HG02678 (cell line): ENCODE measurements around the gene ZNF679.
"Not testable (repeated sequence)": the region's sequence is repeated elsewhere in the genome, so short reads cannot be mapped to it uniquely, and the experiment has no call there.

Experiments
- ATAC-seq: cut with Tn5 transposase; IDR thresholded peaks from one replicate; pipeline ENCODE4 v1.9.1; 2021; ENCODE audit warnings: mild to moderate bottlenecking, moderate library complexity; ENCODE audit not compliant: unreplicated experiment

ZNF679 gene

GRCh38 chr7:64228174-64228573 lies at the start of gene ZNF679:
ZNF679 (plus strand) TSS chr7:64228474; CDS start chr7:64249118, 20,644 bp downstream.
- ATAC-seq, result not testable (repeated sequence)

- ATAC-seq, result no peak
Measured at GRCh38 chr7:64180989-64181388, 47.3 kb upstream of the ZNF679 start.

- ATAC-seq, result no peak
Measured at GRCh38 chr7:64181586-64181985, 46.7 kb upstream of the ZNF679 start.

GRCh38 chr7:64182036-64182790 lies 46.1 kb upstream of the ZNF679 start:
- no peak for ATAC-seq

DNA sequence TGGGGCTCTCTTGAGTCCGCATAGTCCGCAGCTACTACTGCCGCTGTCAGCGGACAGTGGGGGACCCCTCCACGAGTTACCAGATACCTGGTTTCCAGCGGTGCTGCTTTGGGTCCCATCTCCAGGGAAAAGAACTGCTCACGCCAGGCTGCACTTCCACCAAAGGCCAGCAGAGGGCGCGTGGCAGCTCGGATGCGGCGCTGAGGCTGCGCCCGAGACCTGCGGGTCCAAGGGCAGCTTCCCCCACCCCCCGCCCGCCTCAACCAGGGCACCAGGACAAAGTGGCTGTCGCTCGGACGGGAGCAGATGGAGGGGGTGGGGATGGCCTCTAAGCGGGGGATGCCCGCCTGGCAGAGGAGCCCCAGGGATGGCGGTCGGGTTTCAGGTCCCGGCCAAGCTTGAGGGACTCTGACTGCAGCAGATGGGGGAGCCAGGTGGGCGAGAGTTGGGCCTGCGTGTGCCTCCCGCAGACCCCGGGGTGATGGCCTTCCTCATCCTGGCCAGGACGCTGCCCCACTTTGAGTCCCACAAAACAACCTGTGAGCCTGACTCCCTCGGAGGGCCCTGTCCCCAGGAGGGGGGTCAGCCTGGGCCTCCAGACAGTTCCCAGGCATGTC lies 45.0 kb upstream of the ZNF679 start:
- ATAC-seq, result no peak

DNA sequence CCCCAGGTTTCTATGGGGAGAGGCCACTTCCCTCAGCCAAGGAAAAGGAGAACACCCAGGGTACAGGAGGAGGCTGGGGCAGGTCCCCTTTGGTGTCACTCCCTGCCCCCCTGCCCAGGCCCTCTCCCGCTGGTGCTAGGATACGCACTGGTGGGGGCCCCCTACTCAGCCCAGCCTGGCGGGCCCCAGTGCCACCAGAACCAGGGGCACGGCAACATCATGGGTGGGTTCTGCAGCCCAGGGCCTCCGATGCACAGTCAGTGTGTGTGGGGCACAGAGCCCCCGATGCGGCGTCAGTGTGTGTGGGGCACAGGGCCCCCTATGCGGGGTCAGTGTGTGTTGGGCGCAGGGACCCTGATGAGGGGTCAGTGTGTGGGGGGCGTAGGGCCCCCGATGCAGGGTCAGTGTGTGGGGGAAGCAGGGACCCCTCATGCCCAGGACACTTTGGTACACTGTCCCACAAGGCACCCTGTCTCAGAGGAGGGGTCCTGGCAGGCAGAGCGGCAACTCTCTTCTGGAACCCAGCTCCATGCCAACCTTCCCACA lies 44.4 kb upstream of the ZNF679 start:
- no peak for ATAC-seq

- no peak for ATAC-seq
Measured at GRCh38 chr7:64184376-64184775, 43.9 kb upstream of the ZNF679 start.

GRCh38 chr7:64187408-64187807 lies 40.9 kb upstream of the ZNF679 start:
- ATAC-seq, result no peak

DNA sequence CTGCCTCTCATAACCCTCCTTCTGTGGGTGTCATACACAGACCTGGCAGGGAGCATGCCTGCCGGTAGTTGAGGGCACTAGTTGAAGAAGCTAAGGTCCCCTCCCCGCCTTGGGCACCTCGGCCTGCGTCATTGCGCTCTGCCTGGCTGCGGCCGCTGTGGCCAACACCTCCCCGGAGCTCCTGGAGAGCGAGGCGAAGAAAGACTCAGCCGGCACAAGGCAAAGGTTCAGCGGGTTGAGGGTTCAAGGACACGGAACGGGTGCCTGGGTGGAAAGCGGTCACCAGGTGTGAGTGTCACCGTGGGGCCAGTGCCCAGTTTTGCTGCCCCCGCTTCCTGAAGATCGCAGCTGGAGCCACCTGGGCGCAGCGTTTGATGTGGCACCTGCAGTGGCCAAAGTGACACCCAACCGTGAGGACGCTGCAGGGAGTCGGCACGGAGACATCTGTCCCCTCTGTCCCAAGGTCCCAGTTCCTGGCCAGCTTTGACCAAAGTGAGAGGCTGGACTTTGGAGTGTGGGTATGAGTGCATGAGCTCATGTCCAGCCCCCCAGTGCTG lies 36.0 kb upstream of the ZNF679 start:
- no peak for ATAC-seq

DNA sequence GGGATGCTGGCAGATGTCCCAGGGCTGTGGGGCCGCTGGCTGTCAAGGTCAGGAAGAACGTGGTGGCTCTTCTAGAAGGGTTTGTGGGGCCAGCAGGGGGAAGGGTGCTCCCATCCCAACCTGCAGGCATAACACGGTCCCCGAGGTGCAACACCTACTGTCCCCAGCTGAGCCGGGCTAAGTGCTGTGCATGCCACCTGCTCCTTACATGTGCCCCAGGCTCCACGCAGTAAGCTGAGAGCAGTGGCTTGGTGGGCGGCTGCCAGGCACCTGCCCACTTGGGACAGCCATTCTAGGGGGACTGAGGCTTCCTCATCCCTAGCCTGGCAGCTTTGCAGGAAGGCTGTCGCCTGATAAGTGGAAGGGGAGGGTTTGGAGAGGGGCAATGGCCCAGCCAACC lies 35.5 kb upstream of the ZNF679 start:
- ATAC-seq, result no peak

- no peak for ATAC-seq
Measured at GRCh38 chr7:64206903-64207302, 21.4 kb upstream of the ZNF679 start, which contains the start of gene ZNF735. ZNF735 (plus strand) TSS chr7:64207203; CDS start chr7:64207203, 0 bp downstream.

GRCh38 chr7:64219710-64220298 lies 8.5 kb upstream of the ZNF679 start:
- ATAC-seq, result not testable (repeated sequence)

GRCh38 chr7:64223366-64223765 lies 4.9 kb upstream of the ZNF679 start:
- ATAC-seq, result no peak

GRCh38 chr7:64266341-64266919 lies 38.2 kb downstream of the ZNF679 start:
- no peak for ATAC-seq

DNA sequence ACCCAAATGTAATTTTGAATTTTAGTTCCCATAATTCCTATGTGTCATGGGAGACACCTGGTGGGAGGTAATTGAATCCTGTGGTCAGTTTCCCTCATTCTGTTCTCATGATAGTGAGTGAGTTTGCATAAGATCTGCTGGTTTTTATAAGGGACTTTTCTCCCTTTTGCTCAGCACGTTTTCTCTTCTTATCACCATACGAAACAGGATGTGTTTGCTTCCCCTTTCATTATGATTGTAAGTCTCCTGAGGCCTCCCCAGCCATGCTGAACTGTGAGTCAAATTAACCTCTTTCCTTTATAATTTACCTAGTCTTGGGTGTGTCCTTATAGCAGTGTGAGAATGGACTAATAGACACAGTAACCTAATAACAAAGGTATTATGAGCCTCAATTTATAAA lies 49.4 kb downstream of the ZNF679 start:
- no peak for ATAC-seq

DNA sequence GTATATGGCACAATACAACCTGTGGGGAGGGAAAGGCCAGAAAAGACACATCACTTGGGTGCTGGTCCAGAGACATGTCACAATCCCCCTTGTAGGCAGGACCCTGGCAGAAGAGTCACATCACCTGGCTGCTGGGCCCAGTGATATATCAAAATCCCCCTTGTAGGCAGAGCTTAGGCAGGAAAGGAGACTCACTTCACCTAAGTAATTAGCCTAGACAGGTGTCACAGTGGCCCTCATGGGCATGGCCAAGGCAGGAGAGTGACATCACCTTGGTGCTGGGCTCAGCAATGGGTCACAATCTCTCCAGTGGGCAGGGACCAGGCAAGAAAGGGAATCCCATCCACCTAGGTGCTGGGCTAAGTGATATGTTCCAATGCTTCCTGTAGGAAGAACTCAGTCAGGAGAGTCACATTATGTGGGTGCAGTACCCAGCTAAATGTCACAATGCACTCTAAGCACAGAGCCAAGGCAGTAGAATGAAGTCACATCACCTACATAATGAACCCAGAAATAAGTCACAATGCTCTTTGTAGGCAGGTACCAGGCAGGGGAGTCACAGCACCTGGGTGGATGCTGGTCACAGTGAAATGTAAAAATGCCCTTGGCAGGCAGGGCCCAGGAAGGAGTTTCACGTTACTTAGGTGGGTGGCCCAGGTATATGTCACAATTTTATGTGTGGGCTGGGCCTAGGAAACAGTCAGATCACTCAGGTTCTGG lies 66.6 kb downstream of the ZNF679 start:
- no peak for ATAC-seq

GRCh38 chr7:64297418-64297817 lies 69.1 kb downstream of the ZNF679 start:
- ATAC-seq, result not testable (repeated sequence)

DNA sequence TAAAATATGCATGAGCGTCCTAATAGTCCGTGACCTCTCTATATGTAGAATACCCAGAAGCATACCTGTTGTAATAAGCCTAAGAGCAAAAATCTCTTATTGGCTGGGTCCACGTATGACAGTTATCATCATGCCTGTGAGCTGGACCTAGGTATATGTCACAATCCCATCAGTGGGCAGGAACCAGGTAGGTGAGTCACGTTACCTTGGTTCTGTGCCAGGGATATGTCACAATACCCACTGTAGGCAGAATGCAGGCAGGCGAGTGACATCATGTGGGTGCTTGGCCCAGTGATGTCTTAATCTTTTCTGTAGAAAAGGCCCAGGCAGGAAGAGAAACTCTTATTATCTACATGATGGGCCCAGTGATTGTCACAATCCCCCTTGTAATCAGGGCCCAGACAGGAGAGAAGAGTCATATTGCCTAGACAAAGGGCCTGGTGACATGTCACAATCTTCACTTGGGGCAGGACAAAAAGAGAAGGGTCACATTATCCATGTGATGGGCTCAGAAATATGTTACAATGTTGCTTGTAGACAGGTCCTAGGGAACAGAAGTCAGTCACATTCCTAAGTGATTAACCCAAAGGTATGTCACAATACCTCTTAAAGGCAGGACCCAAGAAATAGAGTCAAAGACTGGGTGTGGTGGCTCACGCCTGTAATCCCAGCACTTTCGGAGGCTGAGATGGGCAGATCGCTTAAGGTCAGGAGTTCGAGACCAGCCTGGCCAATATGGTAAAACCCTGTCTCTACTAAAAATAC lies 72.5 kb downstream of the ZNF679 start:
- no peak for ATAC-seq

DNA sequence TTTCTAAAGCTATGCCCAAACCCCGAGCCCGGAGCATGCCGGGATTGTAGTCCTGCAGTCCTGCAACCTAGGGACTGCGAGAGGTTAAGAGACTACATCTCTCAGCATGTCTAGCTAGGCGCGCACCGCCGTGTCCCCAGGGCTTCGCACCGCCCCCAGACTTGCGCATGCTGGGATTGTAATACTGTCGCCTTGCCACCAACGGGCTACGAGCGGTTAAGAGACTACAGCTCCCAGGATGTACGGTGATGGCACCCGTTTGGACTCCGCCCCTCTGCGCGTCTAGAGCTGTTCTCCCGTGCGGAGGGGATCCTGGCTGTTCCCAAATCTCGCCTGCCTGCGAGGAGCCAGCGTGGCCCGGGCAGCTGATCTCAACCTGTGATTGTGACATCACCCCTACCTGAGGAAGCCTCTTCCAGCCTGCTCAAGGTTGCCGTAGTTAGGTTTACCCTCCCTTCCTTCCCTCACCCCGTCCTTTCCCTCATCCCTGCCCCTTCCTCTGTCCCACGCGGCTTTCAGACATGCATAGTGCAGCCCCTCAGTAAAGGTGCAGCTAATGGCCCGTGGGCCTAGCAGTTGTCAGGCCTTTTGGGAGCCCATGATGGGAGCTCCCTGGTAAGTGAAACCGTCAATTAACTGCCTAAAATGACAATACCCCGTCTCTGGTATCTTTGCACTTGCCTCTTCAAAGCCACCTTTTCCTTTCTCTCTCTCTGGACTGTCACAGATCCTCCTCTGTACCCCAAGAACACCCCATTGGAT lies 79.2 kb downstream of the ZNF679 start:
- peak; percentile 98 for ATAC-seq
